Subcutaneous adipose tissue (tissue), 4 donors: Measurements from ENCODE around the gene PELI1. TPM values are rescaled to one million over a fixed set of nuclear protein-coding genes. Genes with fewer than 3 reads are reported as not detected.

Experiments used
- total RNA-seq, 4 donors: library from RNA; depleted of rRNA; stranded (reverse); fragments of >200 nt; gene quantifications; one replicate each; pipeline ENCODE4 v1.1.0, GENCODE V29; 2016
- TF ChIP-seq, protein P1 (sequence below): fragments of 450-650 bp; IDR thresholded peaks from one replicate; pipeline ENCODE4 v1.5.1; 2016; ENCODE audit warnings: low read depth, mild to moderate bottlenecking, control low read depth, antibody characterized with exemption, moderate library complexity

PELI1 gene
- total RNA-seq, 4 donors from 2014 or later = 24.7 to 58.5 (median 28.4) TPM

DNA sequence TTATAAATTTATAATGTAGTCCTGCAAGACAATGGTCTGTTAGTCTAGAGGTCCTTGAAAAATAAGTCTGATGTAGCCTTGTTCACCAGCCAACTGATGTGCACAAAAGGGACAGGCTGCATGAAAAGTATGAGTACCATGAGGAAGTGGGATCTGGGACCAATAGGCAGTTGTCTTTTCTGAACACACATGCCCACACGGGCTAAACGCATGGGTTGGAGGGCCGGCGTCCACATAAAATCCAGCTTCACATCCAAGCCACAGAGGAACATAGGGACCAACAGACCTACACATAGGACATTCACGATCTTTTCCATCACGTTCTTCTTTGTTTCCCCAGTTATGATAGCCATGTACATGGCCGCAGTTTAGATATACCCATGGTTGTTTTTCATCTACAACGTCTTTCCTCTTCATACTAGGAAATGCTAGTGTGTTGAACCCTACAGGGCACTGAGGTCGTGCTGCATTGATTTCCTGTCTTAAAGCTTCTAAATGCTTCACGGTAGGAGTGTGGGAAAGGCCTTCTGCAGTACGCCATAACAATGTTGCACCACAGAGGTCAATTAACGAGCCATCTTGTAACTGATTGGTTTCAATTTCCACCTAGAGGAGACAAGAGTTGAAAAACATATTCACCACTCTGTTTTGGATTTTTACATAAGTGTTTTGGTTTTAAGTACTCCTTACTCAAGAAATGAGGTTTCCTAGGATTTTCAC lies 49.4 kb downstream of the PELI1 start:
- TF ChIP-seq, protein P1, sequence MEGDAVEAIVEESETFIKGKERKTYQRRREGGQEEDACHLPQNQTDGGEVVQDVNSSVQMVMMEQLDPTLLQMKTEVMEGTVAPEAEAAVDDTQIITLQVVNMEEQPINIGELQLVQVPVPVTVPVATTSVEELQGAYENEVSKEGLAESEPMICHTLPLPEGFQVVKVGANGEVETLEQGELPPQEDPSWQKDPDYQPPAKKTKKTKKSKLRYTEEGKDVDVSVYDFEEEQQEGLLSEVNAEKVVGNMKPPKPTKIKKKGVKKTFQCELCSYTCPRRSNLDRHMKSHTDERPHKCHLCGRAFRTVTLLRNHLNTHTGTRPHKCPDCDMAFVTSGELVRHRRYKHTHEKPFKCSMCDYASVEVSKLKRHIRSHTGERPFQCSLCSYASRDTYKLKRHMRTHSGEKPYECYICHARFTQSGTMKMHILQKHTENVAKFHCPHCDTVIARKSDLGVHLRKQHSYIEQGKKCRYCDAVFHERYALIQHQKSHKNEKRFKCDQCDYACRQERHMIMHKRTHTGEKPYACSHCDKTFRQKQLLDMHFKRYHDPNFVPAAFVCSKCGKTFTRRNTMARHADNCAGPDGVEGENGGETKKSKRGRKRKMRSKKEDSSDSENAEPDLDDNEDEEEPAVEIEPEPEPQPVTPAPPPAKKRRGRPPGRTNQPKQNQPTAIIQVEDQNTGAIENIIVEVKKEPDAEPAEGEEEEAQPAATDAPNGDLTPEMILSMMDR = no peak

DNA sequence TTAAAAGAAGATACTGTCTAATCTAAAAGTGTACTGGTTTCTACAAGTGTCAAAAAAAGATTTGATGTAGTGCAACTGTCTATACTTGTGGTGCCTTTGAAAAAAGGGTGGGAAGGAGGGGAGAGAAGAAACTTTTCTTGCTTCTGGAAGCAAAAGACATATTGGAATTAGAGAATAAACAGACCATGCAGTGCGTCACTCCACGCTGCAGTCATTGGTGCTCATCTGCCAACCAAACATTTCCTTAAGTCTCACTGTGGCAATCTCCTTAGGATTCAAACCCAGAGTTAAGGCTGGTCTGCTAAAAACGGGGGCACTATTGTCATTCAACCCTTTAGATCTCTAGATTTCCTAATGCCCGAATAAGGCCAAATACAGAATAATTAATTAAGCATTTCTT lies 50.9 kb downstream of the PELI1 start:
- TF ChIP-seq, protein P1 = no peak

- TF ChIP-seq, protein P1 = no peak
These were observed 51.7 kb downstream of the PELI1 start for GRCh38 chr2:64092502-64092901.

GRCh38 chr2:64090264-64090663 lies 54.0 kb downstream of the PELI1 start:
- TF ChIP-seq, protein P1 = no peak

- TF ChIP-seq, protein P1 = no peak
These were observed 57.7 kb downstream of the PELI1 start for GRCh38 chr2:64086347-64087082.

DNA sequence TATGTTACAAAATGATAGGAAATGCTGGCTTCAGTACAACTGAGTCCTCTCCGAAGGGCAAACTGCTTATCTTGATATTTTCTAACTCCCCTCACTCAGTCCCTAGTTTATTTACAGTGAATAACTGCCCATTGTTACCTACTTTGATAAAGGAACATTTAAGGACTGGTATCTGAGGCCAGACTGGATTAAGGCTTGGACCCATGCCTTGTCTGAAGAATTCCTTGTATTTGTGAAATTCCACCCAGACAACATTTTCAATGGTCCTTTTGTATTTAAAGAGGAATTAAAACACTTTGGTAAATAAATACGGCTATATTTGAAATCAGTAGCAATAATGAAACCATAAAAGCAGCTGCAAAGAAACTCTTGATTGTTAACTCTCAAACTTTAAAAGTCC lies 58.3 kb downstream of the PELI1 start:
- TF ChIP-seq, protein P1 = no peak

GRCh38 chr2:64081046-64081445 lies 63.2 kb downstream of the PELI1 start:
- TF ChIP-seq, protein P1 = no peak
